ENCODE results near the gene HNRNPU. TPM values are rescaled to one million over a fixed set of nuclear protein-coding genes. Genes with fewer than 3 reads are reported as not detected.

HNRNPU gene
- total and polyA plus RNA-seq, 2 experiments from 2014 or later: 422 to 687 TPM

- H3K4me2 ChIP-seq: no peak overlapping the region
- H3K27me3 ChIP-seq (ENCODE audit: insufficient read depth): no peaks in the 10 kb centered on the region
- peaks cover 79% of the 10 kb centered on the region for H3K36me3 ChIP-seq (ENCODE audit: insufficient read depth)
- H3F3A ChIP-seq (replicated peaks; ENCODE audit: low read depth): peaks cover 24% of the 10 kb centered on the region; the same call in 1 of the 2 replicates
- Mint-ChIP-seq H3K4me1 (peaks cover 3% of the 10 kb centered on the region; the same call in 2 of the 3 replicates), H3K27me3 (ENCODE audit: insufficient read depth, low read depth, poor library complexity) (peaks cover 11% of the 10 kb centered on the region), H3K4me3 (no peak overlapping the region), H3K36me3 (ENCODE audit: low read depth) (peaks cover 97% of the 10 kb centered on the region), H3K9me3 (no peaks in the 10 kb centered on the region; the same call in 2 of the 3 replicates), H3K27ac (no peak overlapping the region)
- no peak for ATAC-seq
- peaks cover 45% of the 10 kb centered on the region for H4K20me1 ChIP-seq (replicated peaks; ENCODE audit: insufficient read depth)
- no peak overlapping the region for H3K27ac ChIP-seq (ENCODE audit: low read depth)
- peaks cover 42% of the 10 kb centered on the region for H3K79me2 ChIP-seq (replicated peaks; ENCODE audit: insufficient read depth)
- DNase-seq (ENCODE audit: low spot score): no peak
- no peaks in the 10 kb centered on the region for H3K4me1 ChIP-seq (ENCODE audit: insufficient read depth)
- TF ChIP-seq ZNF462 (CRISPR knock-in tag; IDR thresholded peaks at IDR 0.05): no peak
- no peak for TF ChIP-seq REST (IDR thresholded peaks at IDR 0.05; ENCODE audit: unreplicated experiment)
- no peak for TF ChIP-seq CTCF (conservative IDR thresholded peaks at IDR 0.05; ENCODE audit: low read depth in 2 of 2)
- TF ChIP-seq ZNF114 (CRISPR knock-in tag; IDR thresholded peaks at IDR 0.05): no peak
- TF ChIP-seq EZH2phosphoT487 (IDR thresholded peaks at IDR 0.05; ENCODE audit: unreplicated experiment): no peak
- no peak for TF ChIP-seq JUNB (IDR thresholded peaks at IDR 0.05; ENCODE audit: unreplicated experiment)
- TF ChIP-seq STAT1 (IDR thresholded peaks at IDR 0.05; ENCODE audit: unreplicated experiment): no peak
- TF ChIP-seq CREB1 (CRISPR knock-in tag; IDR thresholded peaks at IDR 0.05; ENCODE audit: low read depth): no peak
- no peak for TF ChIP-seq EZH2 (IDR thresholded peaks at IDR 0.05; ENCODE audit: low read depth, unreplicated experiment)
- no peak for TF ChIP-seq ETS1 (IDR thresholded peaks at IDR 0.05)
- no peak; the same call in 1 of the 2 replicates for TF ChIP-seq POLR2AphosphoS5 (IDR thresholded peaks at IDR 0.05; ENCODE audit: low read depth)
- TF ChIP-seq ZNF331 (CRISPR knock-in tag; IDR thresholded peaks at IDR 0.05; ENCODE audit: low read depth): no peak
- TF ChIP-seq NANOG (IDR thresholded peaks at IDR 0.05; ENCODE audit: borderline replicate concordance): no peak
- no peaks in the 10 kb centered on the region for H3K9me2 ChIP-seq (ENCODE audit: insufficient read depth)
- no peak overlapping the region for H3K4me3 ChIP-seq
- H2AFZ ChIP-seq: no peak overlapping the region
Observed at GRCh38 chr1:244850099-244850852, 14.1 kb downstream of the HNRNPU start.

All from GM23338 (cell line).